Esophagus muscularis mucosa (tissue), 4 donors: ENCODE measurements around the gene KATNB1.

Experiments used
- EP300 ChIP-seq: sonication (generic); formaldehyde crosslinking; IDR thresholded peaks from one replicate; pipeline ENCODE4 v1.6.1; 2017; ENCODE audit warnings: antibody characterized with exemption
- POLR2A ChIP-seq: fragments of 450-650 bp; IDR thresholded peaks from one replicate; pipeline ENCODE4 v1.6.1; 2017; ENCODE audit warnings: antibody characterized with exemption, moderate library complexity, mild to moderate bottlenecking, low read depth
- POLR2AphosphoS5 ChIP-seq, 2 donors: sonication (generic); formaldehyde crosslinking; IDR thresholded peaks; one replicate each; pipeline ENCODE4 v1.6.1; 2017; ENCODE audit warnings: antibody characterized with exemption in 2 of 2
- TF ChIP-seq, protein P1 (sequence below), 3 experiments: fragments of 200-600 bp in 2 of 3; fragments of 450-650 bp in 1 of 3; sonication (generic) in 2 of 3; IDR thresholded peaks; one replicate each; pipeline ENCODE4 v1.5.1; 2017 to 2019; ENCODE audit warnings: antibody characterized with exemption in 3 of 3, mild to moderate bottlenecking in 2 of 3, moderate library complexity in 1 of 3

GRCh38 chr16:57775661-57776469 is 40.3 kb downstream of the KATNB1 start:
- TF ChIP-seq, protein P1, sequence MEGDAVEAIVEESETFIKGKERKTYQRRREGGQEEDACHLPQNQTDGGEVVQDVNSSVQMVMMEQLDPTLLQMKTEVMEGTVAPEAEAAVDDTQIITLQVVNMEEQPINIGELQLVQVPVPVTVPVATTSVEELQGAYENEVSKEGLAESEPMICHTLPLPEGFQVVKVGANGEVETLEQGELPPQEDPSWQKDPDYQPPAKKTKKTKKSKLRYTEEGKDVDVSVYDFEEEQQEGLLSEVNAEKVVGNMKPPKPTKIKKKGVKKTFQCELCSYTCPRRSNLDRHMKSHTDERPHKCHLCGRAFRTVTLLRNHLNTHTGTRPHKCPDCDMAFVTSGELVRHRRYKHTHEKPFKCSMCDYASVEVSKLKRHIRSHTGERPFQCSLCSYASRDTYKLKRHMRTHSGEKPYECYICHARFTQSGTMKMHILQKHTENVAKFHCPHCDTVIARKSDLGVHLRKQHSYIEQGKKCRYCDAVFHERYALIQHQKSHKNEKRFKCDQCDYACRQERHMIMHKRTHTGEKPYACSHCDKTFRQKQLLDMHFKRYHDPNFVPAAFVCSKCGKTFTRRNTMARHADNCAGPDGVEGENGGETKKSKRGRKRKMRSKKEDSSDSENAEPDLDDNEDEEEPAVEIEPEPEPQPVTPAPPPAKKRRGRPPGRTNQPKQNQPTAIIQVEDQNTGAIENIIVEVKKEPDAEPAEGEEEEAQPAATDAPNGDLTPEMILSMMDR (IDR thresholded peaks at IDR 0.05) = peak in 1 of 3 experiments; percentile 4
- no peak for TF ChIP-seq POLR2A
- TF ChIP-seq POLR2AphosphoS5 (IDR thresholded peaks at IDR 0.05) = no peak
- no peak for TF ChIP-seq EP300
